GM18868 (cell line): ENCODE results near the gene GPC5.
A peak's percentile ranks its signal among the peaks of the same experiment; 100 is the strongest.

Source experiments
- ATAC-seq: cut with Tn5 transposase; IDR thresholded peaks from one replicate; pipeline ENCODE4 v1.9.1; 2021; ENCODE audit warnings: mild to moderate bottlenecking, moderate library complexity; ENCODE audit not compliant: unreplicated experiment

GPC5 gene

DNA sequence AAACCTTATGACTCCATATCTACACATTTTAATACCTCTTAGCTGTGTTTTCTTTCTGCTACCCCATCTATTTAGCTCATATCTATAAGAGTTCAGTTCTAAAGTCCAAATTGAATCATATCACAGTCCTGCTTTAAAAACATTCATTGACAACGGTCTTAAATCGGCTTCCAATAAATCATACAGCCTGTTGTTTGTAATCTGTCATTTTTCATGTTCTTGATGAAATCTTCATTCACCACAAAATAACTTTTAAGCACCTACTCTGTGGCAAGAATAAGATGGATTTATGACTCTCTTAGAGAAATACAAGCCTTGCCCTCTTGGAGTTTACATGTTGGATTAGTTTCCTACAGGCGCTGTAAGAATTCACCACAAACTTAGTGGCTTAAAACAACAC lies 1377.2 kb downstream of the GPC5 start:
- no peak for ATAC-seq

DNA sequence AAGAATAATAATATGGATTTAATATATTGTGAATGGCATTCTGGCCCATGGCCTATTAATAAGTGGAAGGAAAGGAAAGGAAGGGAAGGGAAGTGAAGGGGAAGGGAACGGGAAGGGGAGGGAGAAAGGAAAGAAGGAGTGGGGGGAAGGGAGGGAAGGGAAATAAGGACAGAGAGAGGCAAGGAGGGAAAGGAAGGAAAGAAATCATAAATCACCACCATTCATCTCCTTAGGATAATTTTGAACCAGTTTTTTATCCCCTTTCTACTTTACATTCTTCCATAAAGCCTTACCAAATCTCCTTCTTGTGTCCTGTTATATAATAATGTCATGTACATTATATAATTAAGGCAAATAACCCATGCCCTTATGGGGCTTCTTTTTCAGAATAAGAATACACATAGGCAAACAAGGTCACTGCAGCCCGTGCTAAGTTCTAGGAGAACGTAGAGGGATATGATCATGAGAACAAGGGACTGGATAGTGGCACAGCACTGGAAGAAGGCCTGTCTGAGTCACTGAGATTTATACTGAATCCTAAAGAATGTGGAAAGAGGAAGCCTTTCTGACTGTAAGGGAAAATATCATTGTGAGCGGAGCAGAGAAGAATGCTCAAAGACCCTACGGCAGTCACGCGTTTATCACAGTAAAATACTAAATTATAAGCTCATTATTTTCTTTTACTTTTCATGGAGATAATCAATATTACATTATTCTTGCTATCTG lies 1383.7 kb downstream of the GPC5 start:
- ATAC-seq: no peak

DNA sequence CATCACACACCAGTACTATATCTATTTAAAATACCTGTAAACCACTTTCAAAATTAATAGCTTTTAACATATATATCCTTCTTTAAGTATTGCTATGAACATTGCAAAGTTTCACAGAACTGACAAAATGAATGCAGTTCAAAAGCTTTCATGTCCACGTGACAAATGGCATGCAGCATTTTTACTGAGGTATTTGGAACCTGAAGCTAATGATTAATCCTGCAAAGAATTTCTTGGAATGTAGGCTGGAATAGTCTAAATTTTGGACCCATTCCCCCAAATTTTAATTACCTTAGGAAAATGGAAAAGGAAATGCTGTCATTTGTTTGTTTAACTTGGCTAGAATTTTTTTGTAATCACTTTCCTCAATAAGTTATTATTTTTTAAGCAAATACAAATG lies 1404.4 kb downstream of the GPC5 start:
- ATAC-seq: no peak

DNA sequence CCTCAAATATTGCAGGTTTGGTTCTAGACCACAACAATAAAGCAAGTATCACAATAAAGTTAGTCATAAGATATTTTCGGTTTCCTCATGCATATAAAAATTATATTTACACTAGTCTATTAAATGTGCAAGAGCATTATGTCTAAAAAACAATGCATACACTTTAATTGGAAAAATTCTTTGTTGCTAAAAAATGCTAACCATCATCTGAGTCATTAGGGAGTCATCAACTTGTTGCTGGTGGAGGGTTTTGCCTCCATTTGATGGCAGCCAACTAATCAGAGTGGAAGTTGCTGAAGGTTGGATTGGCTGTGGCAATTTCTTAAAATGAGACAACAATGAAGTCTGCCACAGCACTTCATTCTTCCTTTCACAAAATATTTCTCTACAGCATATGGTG lies 1405.9 kb downstream of the GPC5 start:
- ATAC-seq: no peak

DNA sequence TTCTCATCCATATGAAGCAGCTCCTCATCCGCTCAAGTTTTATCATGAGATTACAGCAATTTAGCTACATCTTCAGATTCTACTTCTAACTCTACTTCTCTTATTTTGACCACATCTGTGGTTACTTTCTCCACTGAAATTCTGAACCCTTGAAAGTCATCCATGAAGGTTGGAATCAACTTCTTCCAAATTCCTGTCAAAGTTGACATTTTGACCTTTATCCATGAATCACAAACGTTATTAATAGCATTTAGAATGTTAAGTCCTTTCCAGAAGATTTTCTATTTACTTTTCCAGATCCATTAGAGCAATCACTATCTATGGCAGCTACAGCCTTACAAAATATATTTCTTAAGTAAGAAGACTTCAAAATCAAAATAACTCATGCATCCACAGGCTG lies 1406.5 kb downstream of the GPC5 start:
- no peak for ATAC-seq

DNA sequence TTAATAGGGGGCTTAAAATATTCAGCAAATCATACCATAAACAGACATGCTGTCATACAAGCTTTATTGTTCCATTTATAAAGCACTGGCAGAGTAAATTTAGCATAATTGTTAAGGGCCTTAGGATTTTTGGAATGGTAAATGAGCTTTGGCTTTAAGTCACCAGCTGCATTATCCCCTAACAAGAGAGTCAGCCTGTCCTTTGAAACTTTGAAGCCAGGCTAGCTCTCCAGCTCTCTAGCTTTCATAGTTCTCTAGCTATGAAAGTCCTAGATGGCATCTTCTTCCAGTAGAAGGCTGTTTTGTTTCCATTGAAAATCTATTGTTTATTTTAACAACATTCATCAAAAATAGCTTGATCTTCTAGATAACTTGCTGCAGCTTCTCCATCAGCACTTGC lies 1407.3 kb downstream of the GPC5 start:
- ATAC-seq: peak; percentile 16

DNA sequence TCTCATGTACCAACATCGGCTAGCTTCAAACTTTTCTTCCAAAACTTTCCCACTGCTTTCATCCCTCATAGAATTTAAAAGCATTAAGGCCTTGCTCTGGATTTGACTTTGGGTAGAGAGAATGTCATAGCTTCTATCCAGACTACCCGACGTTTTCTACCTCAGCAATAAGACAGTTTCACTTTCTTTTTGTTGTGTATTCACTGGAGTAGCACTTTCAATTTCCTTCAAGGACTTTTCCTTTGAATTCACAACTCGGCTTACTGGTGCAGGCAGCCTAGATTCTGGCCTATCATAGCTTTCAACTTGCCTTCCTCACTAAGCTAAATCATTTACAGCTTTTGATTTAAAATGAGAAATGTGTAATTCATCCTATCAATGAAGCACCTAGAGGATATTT lies 1407.8 kb downstream of the GPC5 start:
- peak; percentile 81 for ATAC-seq

DNA sequence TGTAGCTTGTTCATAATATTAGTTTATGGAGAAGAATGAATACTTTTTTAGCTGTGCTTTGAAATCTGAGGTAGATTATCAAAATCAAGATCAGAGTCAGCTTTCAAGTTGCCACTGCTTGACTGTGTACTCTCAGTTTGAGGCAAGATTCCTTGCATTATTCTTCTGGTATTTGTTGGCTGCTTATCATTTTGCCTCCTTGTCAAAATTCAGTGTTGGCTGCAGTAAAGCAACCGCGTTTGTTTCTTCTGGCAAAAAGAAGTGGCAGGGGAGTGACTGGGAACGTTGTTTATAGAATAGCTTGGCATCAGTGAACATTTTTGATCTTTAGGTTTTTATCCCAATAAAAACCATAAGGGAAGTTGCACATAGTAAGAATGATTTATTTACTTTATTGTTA lies 1408.9 kb downstream of the GPC5 start:
- no peak for ATAC-seq

DNA sequence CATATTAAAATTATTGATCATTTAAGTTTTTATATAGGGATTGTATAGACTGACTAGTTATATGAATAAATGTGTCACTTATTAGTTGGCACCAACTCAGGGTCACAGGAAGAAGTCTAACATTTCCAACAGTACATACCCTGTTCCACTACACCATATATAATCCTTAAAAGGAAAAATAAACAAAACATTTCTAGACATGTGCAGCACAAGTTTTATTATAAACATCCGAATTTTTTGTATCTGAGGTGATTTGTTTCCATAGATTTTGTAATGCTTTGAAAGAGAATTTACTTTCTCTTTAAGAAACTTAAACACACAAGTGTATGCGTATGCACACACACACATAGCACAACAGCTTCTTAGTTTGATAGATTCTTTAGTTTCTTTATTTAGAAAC lies 1409.5 kb downstream of the GPC5 start:
- ATAC-seq: no peak

DNA sequence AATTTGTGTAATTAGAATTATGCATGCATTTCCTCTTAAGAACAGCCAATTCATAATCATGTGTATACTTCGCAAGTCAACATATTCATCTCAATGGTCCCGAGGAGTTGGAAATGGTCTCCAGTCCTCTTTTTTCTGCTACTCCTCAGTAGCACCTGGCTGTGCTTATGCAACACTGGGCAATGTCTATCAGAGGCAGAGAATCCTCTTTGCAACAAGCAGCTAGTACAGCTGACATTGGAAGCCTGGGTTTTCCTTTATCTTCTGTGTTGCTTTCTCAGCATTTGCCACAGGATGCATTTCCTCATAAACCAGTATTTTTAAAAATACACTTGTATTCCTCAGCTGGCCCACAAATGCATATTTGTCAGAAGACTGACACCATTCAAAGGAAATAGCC lies 1422.9 kb downstream of the GPC5 start:
- ATAC-seq: no peak

DNA sequence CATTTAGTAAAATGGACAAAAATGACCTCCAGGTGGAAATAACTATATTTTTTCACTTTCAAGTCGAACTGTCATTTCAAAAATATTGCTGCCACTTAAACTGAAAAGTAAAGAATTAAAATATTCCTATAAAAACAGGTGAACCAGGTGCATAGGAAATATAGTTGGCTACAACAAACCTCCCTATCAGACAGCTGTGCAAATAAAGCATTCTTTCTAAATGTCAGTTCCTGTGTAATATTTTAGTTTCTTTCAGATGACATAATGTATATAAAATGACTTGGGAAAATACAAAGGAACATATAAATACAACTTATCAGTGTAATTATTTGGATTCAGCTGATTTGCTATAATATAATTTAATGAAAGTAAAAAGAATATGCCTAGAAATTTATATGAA lies 1424.6 kb downstream of the GPC5 start:
- no peak for ATAC-seq

DNA sequence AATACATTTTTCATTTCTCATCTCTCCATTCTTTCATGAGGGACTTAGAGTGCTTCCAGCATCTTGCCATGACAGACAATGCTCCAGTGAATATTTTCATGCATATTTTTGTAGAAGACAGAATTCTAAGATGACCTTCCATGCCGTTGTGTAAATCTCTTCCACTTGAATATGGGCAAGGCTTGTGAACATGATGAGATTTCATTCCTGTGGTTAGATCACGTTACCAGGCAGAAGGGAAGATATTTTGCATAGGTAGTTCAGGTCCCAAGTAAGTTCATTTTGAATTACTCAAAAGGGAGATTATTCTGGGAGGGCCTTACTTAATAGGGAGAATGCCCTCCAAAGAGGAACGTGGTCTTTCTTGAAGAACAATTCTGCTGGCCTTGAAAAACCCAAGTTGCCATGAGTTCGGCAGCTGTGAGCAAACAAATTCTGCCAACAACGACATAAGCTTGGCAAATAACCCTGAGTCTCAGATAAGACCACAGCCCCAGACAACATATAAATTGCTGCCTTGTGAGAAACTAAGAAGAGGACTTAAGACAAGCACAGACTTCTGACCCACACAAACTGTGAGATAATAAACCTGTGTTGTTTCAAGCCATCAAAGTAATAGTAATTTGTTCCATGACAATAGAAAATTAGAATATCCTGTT lies 1427.6 kb downstream of the GPC5 start:
- ATAC-seq: no peak

DNA sequence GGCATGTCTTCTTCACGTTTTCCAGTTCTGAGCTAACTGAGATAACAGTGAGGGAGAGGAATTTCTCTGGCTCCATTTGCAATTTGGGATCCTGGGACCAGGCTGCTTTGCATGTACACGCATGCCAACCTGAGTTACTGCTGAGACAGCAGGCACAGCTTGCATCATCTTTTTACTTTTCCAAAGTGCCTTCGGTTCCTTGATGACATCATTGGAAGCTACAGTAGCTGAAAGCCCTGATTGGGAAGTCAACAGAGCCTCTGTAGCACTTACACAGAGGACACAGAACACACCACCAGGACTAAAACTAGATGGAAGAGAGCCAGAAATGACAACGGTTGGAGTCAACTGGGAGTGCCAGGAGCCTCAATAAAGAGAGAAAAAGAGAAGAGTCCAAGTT lies 1429.1 kb downstream of the GPC5 start:
- ATAC-seq: no peak

DNA sequence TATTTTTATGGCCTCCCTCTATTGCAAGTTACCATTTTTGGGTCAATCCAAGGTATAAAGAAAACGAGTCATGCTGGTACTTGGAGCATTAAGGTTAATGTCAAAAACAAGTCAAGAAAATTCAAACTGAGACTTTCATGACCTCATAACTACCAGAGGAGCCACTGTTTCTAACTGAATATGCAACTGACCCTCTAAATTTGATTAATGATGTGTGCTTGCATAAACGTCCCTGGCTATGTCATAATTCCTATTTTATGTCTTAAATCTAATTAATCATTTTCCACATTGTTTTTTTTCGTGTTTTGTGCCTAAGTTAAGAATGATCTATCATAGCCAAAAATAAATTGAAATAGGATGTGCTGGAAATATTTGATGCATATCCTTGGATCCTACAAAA lies 1431.5 kb downstream of the GPC5 start:
- ATAC-seq: no peak

DNA sequence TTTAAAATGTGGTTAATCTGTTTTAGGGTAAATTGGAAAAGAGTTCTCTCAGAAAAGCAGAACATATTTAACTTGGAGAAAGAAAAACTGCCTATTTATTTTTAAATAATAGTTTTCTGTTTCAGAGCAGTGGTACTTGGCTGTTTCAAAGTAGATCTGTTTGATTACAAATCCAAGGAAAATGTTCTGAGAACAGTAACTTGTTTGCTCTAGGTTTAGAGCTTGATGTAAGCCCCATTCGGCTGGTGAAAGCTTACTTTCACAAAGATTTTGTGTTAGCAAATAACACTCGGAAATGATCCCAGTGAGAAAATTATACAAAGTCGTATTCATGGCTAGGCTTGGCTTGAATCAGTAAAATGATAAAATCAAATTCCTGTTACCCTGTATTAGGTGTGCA lies 1432.4 kb downstream of the GPC5 start:
- no peak for ATAC-seq

DNA sequence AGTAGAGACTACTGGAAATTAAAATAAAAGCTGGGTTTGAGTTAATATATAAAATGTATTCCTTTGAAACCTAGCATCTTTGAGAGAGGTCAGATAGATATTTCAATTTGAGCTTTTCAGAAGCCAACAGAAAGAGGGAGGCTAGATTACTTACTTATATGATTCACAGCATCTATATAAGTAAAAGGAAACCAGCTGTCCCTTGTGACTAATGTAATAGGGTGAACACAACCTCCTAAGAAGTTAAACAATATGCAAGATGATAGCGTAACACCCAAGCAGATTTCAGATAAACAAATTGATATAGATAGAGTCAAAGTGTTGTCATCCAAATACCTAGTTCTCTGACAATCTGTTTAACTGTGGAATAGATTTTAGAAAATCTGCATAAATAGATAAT lies 1434.7 kb downstream of the GPC5 start:
- no peak for ATAC-seq

DNA sequence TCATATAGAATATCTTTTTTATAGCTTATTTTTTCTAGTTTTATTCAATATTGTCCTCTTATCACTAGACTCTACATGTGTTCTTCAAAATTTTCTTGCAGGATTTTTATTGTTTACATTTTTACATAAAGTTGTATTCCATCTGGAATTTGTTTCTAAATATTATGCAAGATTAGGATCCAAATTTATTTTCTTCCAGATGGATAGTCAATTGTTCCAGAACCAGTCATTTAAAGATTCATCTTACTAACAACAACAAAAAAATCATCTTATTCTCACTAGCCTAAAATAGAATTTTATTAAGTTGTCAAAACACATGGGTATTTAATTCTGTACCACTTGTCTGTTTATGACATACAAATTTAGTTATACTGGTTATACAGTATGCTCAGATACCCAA lies 1437.8 kb downstream of the GPC5 start:
- ATAC-seq: no peak

DNA sequence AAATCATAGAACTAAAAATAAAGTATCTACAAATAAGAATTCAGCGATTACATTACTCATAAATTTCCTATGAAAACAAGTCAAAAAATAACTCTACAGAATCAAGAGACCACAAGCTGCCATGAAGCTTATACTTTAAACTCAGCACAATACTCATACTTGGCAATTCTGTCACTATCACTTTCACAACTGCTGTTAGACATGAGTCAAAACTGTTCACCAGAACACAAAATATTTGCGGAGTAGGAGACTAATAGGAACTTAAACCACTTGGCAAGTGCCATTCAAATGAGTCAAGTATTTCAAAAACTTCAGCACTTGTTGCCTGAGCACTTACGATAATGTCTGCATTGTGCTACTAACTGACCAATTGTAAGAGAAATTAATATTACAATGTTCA lies 1440.4 kb downstream of the GPC5 start:
- peak; percentile 84 for ATAC-seq

DNA sequence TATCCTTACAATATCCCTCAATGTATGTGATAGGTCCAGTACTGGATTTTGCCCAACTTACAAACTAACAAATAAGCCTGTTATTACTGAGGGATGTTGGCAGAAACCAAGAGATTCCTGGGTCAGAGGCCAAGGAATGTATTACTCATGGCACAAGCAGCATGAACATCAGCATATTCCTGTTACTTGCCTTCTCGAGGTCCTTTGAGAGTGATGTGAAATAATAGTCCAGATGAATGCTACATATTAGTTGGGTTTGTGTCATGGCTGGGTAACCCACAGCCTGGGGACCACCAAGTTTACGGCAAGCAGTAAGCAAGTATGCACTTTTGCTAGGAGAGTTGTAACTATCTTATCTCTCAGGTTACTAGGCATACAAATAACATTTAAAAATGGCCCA lies 1443.7 kb downstream of the GPC5 start:
- no peak for ATAC-seq

DNA sequence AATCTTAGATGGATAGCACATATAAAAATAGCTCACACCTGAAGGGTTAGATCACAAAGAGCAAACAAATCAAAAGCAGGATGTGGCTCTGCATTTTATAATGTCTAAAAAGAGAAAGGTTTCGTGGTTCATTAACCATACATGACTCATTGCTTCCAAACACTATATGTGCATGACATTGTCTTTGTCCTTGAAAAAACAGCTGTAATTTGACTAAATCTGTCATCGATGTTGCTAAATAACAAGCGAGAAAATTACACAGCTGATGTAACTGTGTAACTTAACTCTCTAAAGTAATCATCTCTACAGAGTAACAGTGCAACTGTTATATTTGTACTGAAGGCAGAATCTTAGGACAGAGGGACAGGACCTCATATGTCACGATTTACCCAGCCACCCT lies 1445.1 kb downstream of the GPC5 start:
- peak; percentile 81 for ATAC-seq

DNA sequence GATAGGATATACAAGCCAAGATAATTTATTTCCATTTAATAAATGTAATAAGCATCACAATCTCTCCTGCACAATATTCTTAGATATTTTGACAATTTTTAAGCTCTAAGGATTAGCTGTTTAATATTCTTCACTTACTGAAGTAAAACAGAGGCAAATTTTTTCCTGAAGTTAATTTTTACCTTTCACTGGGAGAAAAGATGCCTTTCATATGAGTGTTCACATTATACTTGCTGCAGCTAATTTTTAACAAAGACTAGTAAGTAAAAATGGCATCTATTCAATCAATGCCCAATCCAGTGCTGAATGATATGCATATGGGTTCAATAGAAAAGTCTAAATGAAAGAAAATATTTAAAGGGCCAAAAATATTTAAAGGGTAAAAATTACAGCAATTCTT lies 1451.0 kb downstream of the GPC5 start:
- ATAC-seq: no peak

DNA sequence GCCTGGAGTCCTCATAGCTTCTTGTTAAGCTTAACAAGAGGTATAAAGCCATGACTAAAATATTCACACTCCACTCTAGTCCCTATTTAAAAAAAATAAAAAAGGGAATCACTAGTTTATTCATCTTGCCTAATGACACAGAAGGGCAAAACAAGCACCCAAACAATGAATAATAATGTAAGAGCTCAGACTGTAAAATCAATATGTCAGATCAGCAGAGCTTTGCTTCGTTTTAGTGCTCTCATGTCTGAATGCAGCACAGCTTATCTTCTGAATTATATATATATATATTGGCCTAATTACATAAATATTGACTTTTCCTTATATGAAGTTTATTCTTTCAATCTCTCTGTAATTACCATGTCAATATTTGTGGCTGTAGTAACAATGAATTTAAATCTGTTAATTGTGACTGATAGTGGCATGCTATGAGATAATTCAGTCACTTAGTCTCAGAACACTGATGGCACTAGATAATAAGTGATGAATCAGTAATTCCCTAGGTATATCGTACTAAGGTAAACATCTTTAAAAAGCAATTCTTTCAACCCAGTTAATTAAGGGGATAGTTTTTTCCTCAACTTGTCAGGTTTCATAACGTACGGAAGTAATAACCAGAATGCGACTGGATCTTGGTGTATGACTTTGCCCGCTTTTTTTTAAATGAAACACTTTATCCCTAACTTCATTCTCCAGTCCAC lies 1466.3 kb downstream of the GPC5 start:
- no peak for ATAC-seq
